Upper lobe of left lung (tissue), 4 donors: ENCODE data around the gene THOC6.

Experiments used
- CTCF ChIP-seq, 6 experiments: fragments of 450-650 bp in 4 of 6; fragments of 200-600 bp in 2 of 6; sonication (generic) in 2 of 6; IDR thresholded peaks; one replicate each; pipeline ENCODE4 v1.5.1; 2016 to 2019; ENCODE audit warnings: antibody characterized with exemption in 6 of 6
- EP300 ChIP-seq, 4 donors: sonication (generic); formaldehyde crosslinking; IDR thresholded peaks; one replicate each; pipeline ENCODE4 v1.5.1; 2017; ENCODE audit warnings: antibody characterized with exemption in 4 of 4, control low read depth in 2 of 4

DNA sequence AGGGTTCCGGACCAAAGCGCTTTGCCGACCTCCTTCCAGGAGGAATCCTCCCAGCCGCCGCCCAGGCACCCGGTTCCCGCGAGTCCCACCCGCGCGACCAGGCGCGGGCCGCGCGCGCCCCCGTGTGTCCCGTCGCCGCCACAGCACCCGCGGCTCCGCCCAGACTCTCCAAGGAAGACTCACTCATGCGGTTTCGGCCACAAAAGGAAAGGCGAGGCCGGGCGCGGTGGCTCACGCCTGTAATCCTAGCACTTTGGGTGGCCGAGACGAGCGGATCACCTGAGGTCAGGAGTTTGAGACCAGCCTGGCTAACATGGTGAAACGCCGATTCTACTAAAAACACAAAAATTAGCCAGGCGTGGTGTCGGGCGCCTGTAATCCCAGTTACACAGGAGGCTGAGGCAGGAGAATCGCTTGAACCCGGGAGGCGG lies 40.1 kb upstream of the THOC6 start:
- TF ChIP-seq CTCF (IDR thresholded peaks at IDR 0.05) (peak; percentile 94 to 98 (median 95)), EP300 (IDR thresholded peaks at IDR 0.05) (no peak)
